A673 (cell line): ENCODE measurements around the gene TCF12. TPM values are rescaled to one million over a fixed set of nuclear protein-coding genes. Genes with fewer than 3 reads are reported as not detected.

Experiments
- BruUV-seq: library from RNA; stranded (reverse); fragments of 400-500 nt; replicated peaks from 2 replicates; lab custom pipeline; 2021; lab: Mats Ljungman, UMichigan
- CTCF ChIA-PET: fragments of 300-600 bp; sonication (Branson Sonifier 250); formaldehyde crosslinking; loops from one replicate; lab custom pipeline; 2022; ENCODE audit warnings: antibody characterized with exemption; lab: Charles Lee
- POLR2A ChIA-PET: fragments of 300-600 bp; sonication (Branson Sonifier 250); formaldehyde crosslinking; loops from one replicate; lab custom pipeline; 2022; ENCODE audit warnings: antibody characterized with exemption; ENCODE audit not compliant: low non-redundant PET; lab: Charles Lee
- DNase-seq: peaks from one replicate; pipeline ENCODE4 v3.0.0-alpha.2; 2015; ENCODE audit warnings: low spot score
- H3K27ac ChIP-seq: fragments of 200-600 bp; sonication (generic); 2 replicates; pipeline ENCODE4 v1.5.1; 2016; ENCODE audit warnings: mixed run types, low read depth, mild to moderate bottlenecking, mixed read lengths, antibody characterized with exemption, low read length; ENCODE audit not compliant: poor library complexity, severe bottlenecking
- H3K27me3 ChIP-seq: fragments of 200-600 bp; sonication (generic); replicated peaks from 2 replicates; pipeline ENCODE4 v1.6.1; 2017; ENCODE audit warnings: mixed run types, low read depth, mild to moderate bottlenecking, mixed read lengths, antibody characterized with exemption, low read length; ENCODE audit not compliant: insufficient read depth, poor library complexity
- H3K36me3 ChIP-seq: fragments of 200-600 bp; sonication (generic); 2 replicates; pipeline ENCODE4 v1.6.1; 2016; ENCODE audit warnings: mixed run types, mild to moderate bottlenecking, mixed read lengths, antibody characterized with exemption, low read length; ENCODE audit not compliant: insufficient read depth, poor library complexity, severe bottlenecking
- H3K4me1 ChIP-seq: fragments of 200-600 bp; sonication (generic); 2 replicates; pipeline ENCODE4 v1.6.1; 2017; ENCODE audit warnings: mixed run types, mild to moderate bottlenecking, mixed read lengths, antibody characterized with exemption, low read length; ENCODE audit not compliant: insufficient read depth, poor library complexity, severe bottlenecking
- H3K4me3 ChIP-seq: fragments of 200-600 bp; sonication (generic); 2 replicates; pipeline ENCODE4 v1.5.1; 2016; ENCODE audit warnings: low read depth, mixed run types, mild to moderate bottlenecking, mixed read lengths, low read length; ENCODE audit not compliant: poor library complexity, severe bottlenecking
- H3K9me3 ChIP-seq: fragments of 200-600 bp; sonication (generic); 2 replicates; pipeline ENCODE4 v1.6.1; 2016; ENCODE audit warnings: mixed run types, low read depth, mild to moderate bottlenecking, mixed read lengths, antibody characterized with exemption, low read length; ENCODE audit not compliant: poor library complexity, severe bottlenecking
- CTCF ChIP-seq: fragments of 300-800, 200-600 bp; sonication (generic); conservative IDR thresholded peaks from 2 replicates; pipeline ENCODE4 v1.5.1; 2017; ENCODE audit warnings: low read depth, mild to moderate bottlenecking, antibody characterized with exemption, low read length, moderate library complexity, mixed read lengths
- EZH2 ChIP-seq: fragments of 200-600 bp; sonication (generic); IDR thresholded peaks from 2 replicates; pipeline ENCODE4 v1.6.1; 2017; ENCODE audit warnings: borderline replicate concordance, low read depth, mild to moderate bottlenecking, mixed read lengths, antibody characterized with exemption, low read length; ENCODE audit not compliant: poor library complexity, severe bottlenecking
- intact Hi-C: fragments of 100-400 bp; cut with micrococcal nuclease; formaldehyde crosslinking; loops from one replicate; pipeline ENCODE4 v1.10.0; 2022; ENCODE audit not compliant: unreplicated experiment
- total RNA-seq: library from RNA; stranded (reverse); gene quantifications from 2 replicates; pipeline ENCODE4 v1.2.3, GENCODE V29; 2021

TCF12 gene
- total RNA-seq, 1 experiment from 2014 or later = 351 TPM

GRCh38 chr15:57278439-57278838 lies 360.0 kb downstream of the TCF12 start:
- Histone ChIP-seq H3K9me3 (no peaks in the 10 kb centered on the region), H3K36me3 (peaks cover 85% of the 10 kb centered on the region), H3K4me3 (no peak overlapping the region), H3K27me3 (no peaks in the 10 kb centered on the region), H3K4me1 (no peaks in the 10 kb centered on the region), H3K27ac (no peak overlapping the region)
- BruUV-seq = no TSS peak
- ChIA-PET POLR2A (interaction anchor here (0.6 kb wide), 2 partner anchors 22 to 427 kb away, joined by 4 to 6 read pairs; no protein-coding TSS in a partner anchor), CTCF (no interaction called here)
- DNase-seq = no peak
- no peak for TF ChIP-seq EZH2
- no peak for TF ChIP-seq CTCF
- intact Hi-C loops = no loop called here

GRCh38 chr15:57280464-57280863 lies 362.0 kb downstream of the TCF12 start:
- ChIA-PET POLR2A (no interaction called here), CTCF (no interaction called here)
- intact Hi-C loops = no loop called here
- Histone ChIP-seq H3K4me3 (no peak overlapping the region), H3K4me1 (no peaks in the 10 kb centered on the region), H3K27ac (no peak overlapping the region), H3K27me3 (no peaks in the 10 kb centered on the region), H3K36me3 (peaks cover 84% of the 10 kb centered on the region), H3K9me3 (no peaks in the 10 kb centered on the region)
- TF ChIP-seq EZH2 (no peak), CTCF (no peak)
- BruUV-seq = no TSS peak
- no peak for DNase-seq

GRCh38 chr15:57281321-57281720 lies 362.9 kb downstream of the TCF12 start:
- Histone ChIP-seq H3K27ac (no peak overlapping the region), H3K4me3 (no peak overlapping the region), H3K9me3 (no peaks in the 10 kb centered on the region), H3K36me3 (peaks cover 85% of the 10 kb centered on the region), H3K27me3 (no peaks in the 10 kb centered on the region), H3K4me1 (no peaks in the 10 kb centered on the region)
- POLR2A ChIA-PET = no interaction called here
- CTCF ChIA-PET = no interaction called here
- DNase-seq = no peak
- no TSS peak for BruUV-seq
- intact Hi-C loops = no loop called here
- no peak for TF ChIP-seq EZH2
- TF ChIP-seq CTCF = no peak
